Vagina (tissue), 2 donors: ENCODE data around the gene KDM4C.

ENCODE experiments used
- CTCF ChIP-seq, 3 experiments: fragments of 450-650 bp in 2 of 3; fragments of 200-600 bp in 1 of 3; sonication (generic) in 1 of 3; IDR thresholded peaks; one replicate each; pipeline ENCODE4 v1.5.1; 2017 to 2019; ENCODE audit warnings: antibody characterized with exemption in 3 of 3, mild to moderate bottlenecking in 2 of 3, moderate library complexity in 2 of 3
- POLR2A ChIP-seq, 2 donors: fragments of 450-650 bp; IDR thresholded peaks; one replicate each; pipeline ENCODE4 v1.6.1; 2017; ENCODE audit warnings: antibody characterized with exemption in 2 of 2, mild to moderate bottlenecking in 2 of 2, moderate library complexity in 2 of 2
- POLR2AphosphoS5 ChIP-seq, 2 donors: sonication (generic); formaldehyde crosslinking; IDR thresholded peaks; one replicate each; pipeline ENCODE4 v1.9.0; 2017; ENCODE audit warnings: antibody characterized with exemption in 2 of 2, mild to moderate bottlenecking in 2 of 2, low read depth in 1 of 2; ENCODE audit not compliant: insufficient read depth in 1 of 2

GRCh38 chr9:6915635-6916034 lies 157.9 kb downstream of the KDM4C start:
- no peak for TF ChIP-seq POLR2AphosphoS5 (IDR thresholded peaks at IDR 0.05; ENCODE audit: insufficient read depth in 1 of 2, low read depth in 1 of 2)
- TF ChIP-seq CTCF (IDR thresholded peaks at IDR 0.05) = no peak
- no peak for TF ChIP-seq POLR2A (IDR thresholded peaks at IDR 0.05)
